Naive thymus-derived CD8-positive, alpha-beta T cell (primary cell): ENCODE data around the gene APBA1. TPM values are rescaled to one million over a fixed set of nuclear protein-coding genes. Genes with fewer than 3 reads are reported as not detected.

Experiments used
- ATAC-seq, 2 donors: fragments of 150-1000 bp; cut with Tn5 transposase in 1 of 2; sonication (Bioruptor Pico), chemical (Tn5 transposase) in 1 of 2; 1 replicate in 1 of 2; 2 replicates in 1 of 2; pipeline ENCODE4 v1.10.0; 2021; ENCODE audit warnings: mild to moderate bottlenecking in 2 of 2, moderate library complexity in 2 of 2
- POLR2A ChIA-PET: fragments of 350-600 bp; sonication (Branson Sonifier 250); formaldehyde crosslinking; loops from one replicate; lab custom pipeline; 2021; ENCODE audit warnings: antibody characterized with exemption; lab: Charles Lee
- DNase-seq, 10 donors: peaks; one replicate each; pipeline versions ENCODE4 v3.0.0 to v3.0.0-alpha.2; 2020 to 2022
- H3K27ac Mint-ChIP-seq, 10 donors: one replicate each; pipeline ENCODE4 v1.8.0; 2020 to 2022; ENCODE audit warnings: mild to moderate bottlenecking in 10 of 10, mixed read lengths in 10 of 10, moderate library complexity in 4 of 10, inconsistent platforms in 1 of 10
- H3K27me3 Mint-ChIP-seq, 5 donors: one replicate each; pipeline ENCODE4 v1.8.0; 2021 to 2022; ENCODE audit warnings: mixed read lengths in 5 of 5
- H3K36me3 Mint-ChIP-seq, 3 donors: one replicate each; pipeline ENCODE4 v1.8.0; 2020 to 2022; ENCODE audit warnings: mixed read lengths in 3 of 3, mild to moderate bottlenecking in 2 of 3, inconsistent platforms in 1 of 3
- H3K4me1 Mint-ChIP-seq, 4 donors: one replicate each; pipeline ENCODE4 v1.8.0; 2021 to 2022; ENCODE audit warnings: mixed read lengths in 4 of 4
- H3K4me3 Mint-ChIP-seq, 10 donors: one replicate each; pipeline ENCODE4 v1.8.0; 2020 to 2022; ENCODE audit warnings: mild to moderate bottlenecking in 10 of 10, mixed read lengths in 10 of 10, moderate library complexity in 6 of 10, inconsistent platforms in 1 of 10
- H3K9me3 Mint-ChIP-seq, 9 donors: one replicate each; pipeline ENCODE4 v1.8.0; 2020 to 2022; ENCODE audit warnings: mixed read lengths in 9 of 9, mild to moderate bottlenecking in 3 of 9, inconsistent platforms in 1 of 9, moderate library complexity in 1 of 9
- polyA plus RNA-seq, 3 donors: library from polyadenylated mRNA; unstranded; fragments of 300-500 nt; fragmentation: Illumina TruSeq; gene quantifications; one replicate each; pipeline ENCODE4 v1.2.3, GENCODE V29; 2021
- total RNA-seq, 8 experiments: library from RNA in 2 of 8; stranded (reverse) in 2 of 8; gene quantifications; one replicate each; pipeline ENCODE4 v1.2.3 and lab custom pipeline; 2021 to 2026

APBA1 gene
- total and polyA plus RNA-seq, 5 experiments from 2014 or later = 0.03 to 1.2 (median 0.49) TPM; not detected in 2

DNA sequence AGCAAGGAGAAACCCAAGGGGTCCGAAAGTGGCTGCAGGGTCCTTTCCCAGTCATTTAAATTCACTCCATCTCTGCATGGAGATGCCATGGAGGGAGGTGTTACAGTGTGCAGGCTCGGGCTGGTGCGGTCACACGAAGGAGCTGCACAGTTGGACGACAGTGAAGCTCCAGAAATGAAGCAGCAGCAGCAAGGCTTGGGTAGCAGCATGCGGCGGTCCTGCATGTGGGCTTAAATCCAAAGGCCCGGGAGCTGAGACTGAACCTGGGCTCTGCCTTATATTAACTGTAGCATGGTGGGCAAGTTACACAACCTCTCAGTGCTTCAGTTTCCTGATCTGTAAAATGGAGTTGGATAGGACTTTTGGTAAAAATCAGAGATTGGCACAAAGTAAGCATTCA is 51.4 kb downstream of the APBA1 start:
- ATAC-seq (no peak), DNase-seq (no peak)
- POLR2A ChIA-PET = no interaction called here
- Mint-ChIP-seq H3K27ac (no peak overlapping the region), H3K4me1 (no peaks in the 10 kb centered on the region), H3K4me3 (no peak overlapping the region), H3K36me3 (no peaks in the 10 kb centered on the region), H3K27me3 (peaks cover 5 to 26% (median 12%) of the 10 kb centered on the region in 5 donors), H3K9me3 (peaks cover 0 to 3% (median 0%) of the 10 kb centered on the region in 9 donors)

DNA sequence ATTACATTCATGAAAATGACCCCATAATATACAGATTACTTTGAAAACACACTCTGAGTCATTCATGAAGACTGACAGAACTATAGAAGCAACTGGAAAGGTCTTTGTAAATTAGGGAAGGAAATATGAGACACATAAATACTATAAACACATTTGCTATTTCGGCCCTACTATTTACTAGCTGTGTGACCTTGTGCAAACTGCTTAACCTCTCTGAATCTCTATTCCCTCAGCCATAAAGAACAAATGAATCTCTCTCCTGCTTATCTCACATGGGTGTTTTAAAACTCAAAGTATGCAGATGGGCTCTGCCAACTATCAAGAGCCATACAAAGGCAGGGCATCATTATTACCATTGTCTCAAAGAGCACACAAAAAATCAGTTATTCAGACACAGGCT is 52.9 kb downstream of the APBA1 start:
- POLR2A ChIA-PET = no interaction called here
- H3K4me3 Mint-ChIP-seq = no peak overlapping the region
- no peak overlapping the region for H3K27ac Mint-ChIP-seq
- no peak for ATAC-seq
- H3K4me1 Mint-ChIP-seq = no peaks in the 10 kb centered on the region
- peaks cover 5 to 20% (median 7%) of the 10 kb centered on the region in 5 donors for H3K27me3 Mint-ChIP-seq
- H3K9me3 Mint-ChIP-seq = peaks cover 0 to 3% (median 0%) of the 10 kb centered on the region in 9 donors
- DNase-seq = no peak
- no peaks in the 10 kb centered on the region for H3K36me3 Mint-ChIP-seq

DNA sequence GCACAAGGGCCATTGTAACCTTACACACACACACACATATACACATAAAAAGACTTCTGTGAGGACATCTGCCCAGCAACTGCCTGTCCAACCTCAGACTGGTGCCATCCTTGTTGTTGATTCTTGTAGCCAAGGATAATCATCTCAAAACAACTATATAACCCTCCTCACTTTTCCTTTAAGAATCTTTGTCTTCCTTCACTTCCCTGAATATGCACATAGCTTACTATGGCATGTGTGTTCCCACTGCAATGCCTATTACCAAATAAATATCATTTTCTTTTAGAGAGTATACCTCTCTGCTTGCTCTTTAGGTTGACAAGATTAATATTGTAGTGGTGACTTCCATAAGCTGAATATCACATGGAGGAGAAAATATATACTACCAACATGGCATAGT is 55.2 kb downstream of the APBA1 start:
- Mint-ChIP-seq H3K27me3 (peaks cover 0 to 13% (median 6%) of the 10 kb centered on the region in 5 donors), H3K36me3 (no peaks in the 10 kb centered on the region), H3K4me3 (no peak overlapping the region), H3K4me1 (no peaks in the 10 kb centered on the region), H3K27ac (no peak overlapping the region), H3K9me3 (peaks cover 0 to 3% (median 0%) of the 10 kb centered on the region in 9 donors)
- POLR2A ChIA-PET = no interaction called here
- ATAC-seq = no peak
- no peak for DNase-seq

DNA sequence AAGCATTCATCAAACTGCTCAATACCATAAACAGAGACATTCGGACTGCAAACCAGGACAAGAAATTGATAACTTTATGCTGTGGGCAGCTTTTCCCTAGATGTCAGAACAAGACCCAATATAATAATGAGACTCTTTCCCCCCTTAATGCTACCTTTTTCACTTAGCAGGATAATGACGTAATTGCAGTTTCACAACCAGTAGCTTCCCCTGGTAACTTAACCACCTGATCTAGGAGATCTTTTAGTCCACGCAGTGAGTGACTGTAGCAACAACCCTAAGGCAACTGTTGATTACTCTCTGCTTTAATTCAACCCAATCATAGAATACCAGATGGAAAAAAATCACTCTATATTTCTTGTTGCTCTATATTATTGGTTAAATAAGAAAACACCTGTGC is 56.3 kb downstream of the APBA1 start:
- H3K4me1 Mint-ChIP-seq = no peaks in the 10 kb centered on the region
- H3K4me3 Mint-ChIP-seq = no peak overlapping the region

DNA sequence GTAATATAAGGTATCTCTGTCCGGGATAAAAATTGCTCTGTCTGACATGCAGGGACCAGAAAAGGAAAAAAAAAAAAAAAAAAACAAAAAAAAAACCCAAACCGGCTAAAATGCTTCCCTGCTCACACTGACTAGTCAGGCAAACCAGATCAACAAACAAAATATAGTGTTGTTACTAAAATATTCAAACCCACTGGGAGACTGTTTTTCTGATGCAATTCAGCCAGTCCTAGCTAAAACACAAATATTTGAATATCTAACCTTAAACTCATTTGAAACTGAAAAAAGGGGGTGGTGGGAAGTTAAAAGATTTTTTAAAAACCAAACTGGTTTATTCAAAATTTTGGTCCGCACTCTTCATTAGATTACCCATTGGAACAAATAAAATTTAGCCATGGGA is 61.0 kb downstream of the APBA1 start:
- H3K36me3 Mint-ChIP-seq = no peaks in the 10 kb centered on the region
- peaks cover 0 to under 1% (median 0%) of the 10 kb centered on the region in 9 donors for H3K9me3 Mint-ChIP-seq
- POLR2A ChIA-PET = no interaction called here
- ATAC-seq (no peak), DNase-seq (no peak)
- peaks cover 2 to 19% (median 4%) of the 10 kb centered on the region in 5 donors for H3K27me3 Mint-ChIP-seq
- no peak overlapping the region for H3K27ac Mint-ChIP-seq
- no peak overlapping the region for H3K4me3 Mint-ChIP-seq
- no peaks in the 10 kb centered on the region for H3K4me1 Mint-ChIP-seq

More for the DNA sequence above, 56.3 kb downstream of the APBA1 start:
- POLR2A ChIA-PET = no interaction called here
- Mint-ChIP-seq H3K36me3 (no peaks in the 10 kb centered on the region), H3K9me3 (peaks cover 0 to 3% (median 0%) of the 10 kb centered on the region in 9 donors), H3K27me3 (peaks cover 0 to 13% (median 6%) of the 10 kb centered on the region in 5 donors), H3K27ac (no peak overlapping the region)
- DNase-seq = no peak
- no peak for ATAC-seq

DNA sequence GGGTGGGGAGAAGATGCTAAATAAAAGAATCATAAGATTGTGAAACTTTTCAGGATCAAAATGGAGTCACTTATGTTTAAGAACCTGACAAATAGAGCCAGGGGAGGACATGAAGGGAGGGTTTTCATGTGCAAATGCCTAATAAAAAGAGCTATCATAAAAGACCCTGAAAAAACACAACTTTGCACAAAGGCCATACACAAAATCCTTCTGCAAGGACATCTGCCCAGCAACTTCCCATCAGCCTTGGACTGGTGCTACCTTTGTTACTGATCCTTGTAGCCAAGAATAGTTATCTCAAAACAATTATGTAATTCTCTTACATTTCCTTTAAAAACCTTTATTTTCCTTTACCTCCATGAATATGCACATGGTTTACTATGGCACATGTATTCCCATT is 63.0 kb downstream of the APBA1 start:
- H3K9me3 Mint-ChIP-seq = peaks cover 0 to 5% (median 0%) of the 10 kb centered on the region in 9 donors
- ATAC-seq = no peak

DNA sequence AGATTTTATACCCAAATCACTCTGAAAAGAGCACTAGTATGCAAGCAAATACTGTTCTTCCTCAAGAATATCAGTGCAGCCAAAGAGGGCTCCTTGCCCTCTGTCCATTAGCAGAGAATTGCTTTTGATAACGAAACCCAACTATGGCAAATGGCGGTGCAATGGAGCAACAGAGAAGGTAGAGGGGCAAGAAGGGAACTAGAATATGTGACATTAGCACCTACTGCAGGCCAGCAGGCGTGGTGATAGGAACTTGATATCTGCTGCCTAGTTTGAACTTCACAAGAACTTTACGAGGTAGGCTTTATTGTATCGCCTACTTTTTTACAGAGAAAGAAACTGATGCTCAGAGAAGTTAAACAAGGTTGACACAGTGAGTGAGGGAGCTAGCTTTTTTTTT is 66.1 kb downstream of the APBA1 start:
- no peak for DNase-seq
- Mint-ChIP-seq H3K4me1 (no peaks in the 10 kb centered on the region), H3K36me3 (no peaks in the 10 kb centered on the region), H3K27ac (no peak overlapping the region), H3K27me3 (peaks cover 9 to 37% (median 11%) of the 10 kb centered on the region in 5 donors), H3K9me3 (peaks cover 0 to 5% (median 0%) of the 10 kb centered on the region in 9 donors), H3K4me3 (no peak overlapping the region)
- POLR2A ChIA-PET = no interaction called here
- ATAC-seq = no peak

More for the DNA sequence above, 63.0 kb downstream of the APBA1 start:
- H3K4me3 Mint-ChIP-seq = no peak overlapping the region
- no peaks in the 10 kb centered on the region for H3K36me3 Mint-ChIP-seq
- POLR2A ChIA-PET = no interaction called here
- no peak overlapping the region for H3K27ac Mint-ChIP-seq
- H3K27me3 Mint-ChIP-seq = peaks cover 1 to 28% (median 8%) of the 10 kb centered on the region in 5 donors
- no peaks in the 10 kb centered on the region for H3K4me1 Mint-ChIP-seq
- DNase-seq = no peak

DNA sequence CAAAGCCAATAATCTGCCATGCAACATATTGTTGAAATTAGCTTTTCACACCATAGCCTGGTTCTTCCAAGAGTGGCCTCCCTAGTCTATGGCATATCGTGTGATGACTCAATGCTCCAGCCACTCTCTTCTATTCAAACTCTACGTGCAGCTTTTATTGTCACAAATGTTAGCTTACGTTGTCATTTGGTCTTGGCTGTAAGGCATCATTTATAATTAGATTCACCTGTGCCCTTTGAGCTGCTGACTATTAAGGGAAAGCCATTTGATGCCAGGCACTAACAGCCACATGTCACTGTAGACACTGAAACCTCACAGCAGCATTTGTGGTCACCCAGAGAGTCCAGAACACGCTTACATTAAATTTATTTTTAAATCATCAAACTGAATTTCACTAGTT is 66.8 kb downstream of the APBA1 start:
- POLR2A ChIA-PET = no interaction called here
- peaks cover 9 to 32% (median 10%) of the 10 kb centered on the region in 5 donors for H3K27me3 Mint-ChIP-seq
- H3K27ac Mint-ChIP-seq = no peak overlapping the region
- ATAC-seq (no peak), DNase-seq (no peak)
- H3K4me1 Mint-ChIP-seq = no peaks in the 10 kb centered on the region
- no peak overlapping the region for H3K4me3 Mint-ChIP-seq
- no peaks in the 10 kb centered on the region for H3K36me3 Mint-ChIP-seq
- H3K9me3 Mint-ChIP-seq = peaks cover 0 to 5% (median 0%) of the 10 kb centered on the region in 9 donors

DNA sequence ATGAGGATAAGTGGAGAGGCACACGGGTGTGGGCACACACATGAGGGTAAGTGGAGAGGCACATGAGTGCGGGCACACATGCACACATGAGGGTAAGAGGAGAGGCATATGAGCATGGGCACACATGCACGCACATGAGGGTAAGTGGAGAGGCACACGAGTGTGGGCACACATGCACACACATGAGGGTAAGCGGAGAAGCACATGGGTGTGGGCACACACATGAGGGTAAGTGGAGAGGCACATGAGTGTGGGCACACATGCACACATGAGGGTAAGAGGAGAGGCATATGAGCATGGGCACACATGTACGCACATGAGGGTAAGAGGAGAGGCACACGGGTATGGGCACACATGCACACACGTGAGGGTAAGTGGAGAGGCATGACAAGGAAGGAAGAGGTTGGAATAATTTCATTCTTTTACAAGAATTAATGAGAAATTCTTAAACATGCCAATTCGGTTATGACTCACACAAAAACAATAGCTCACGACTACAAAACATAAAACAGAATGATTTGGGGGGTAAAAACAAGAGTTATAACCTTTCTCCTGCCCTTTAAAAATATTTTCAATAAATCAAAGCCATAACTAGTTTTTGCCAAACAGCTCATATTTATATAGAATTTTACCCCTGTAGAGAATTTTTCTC is 67.5 kb downstream of the APBA1 start:
- Mint-ChIP-seq H3K27me3 (peaks cover 9 to 25% (median 14%) of the 10 kb centered on the region in 5 donors), H3K36me3 (no peaks in the 10 kb centered on the region), H3K27ac (no peak overlapping the region), H3K9me3 (peaks cover 0 to 10% (median 0%) of the 10 kb centered on the region in 9 donors), H3K4me3 (no peak overlapping the region), H3K4me1 (no peaks in the 10 kb centered on the region)
- DNase-seq (no peak), ATAC-seq (no peak)
- POLR2A ChIA-PET = no interaction called here

DNA sequence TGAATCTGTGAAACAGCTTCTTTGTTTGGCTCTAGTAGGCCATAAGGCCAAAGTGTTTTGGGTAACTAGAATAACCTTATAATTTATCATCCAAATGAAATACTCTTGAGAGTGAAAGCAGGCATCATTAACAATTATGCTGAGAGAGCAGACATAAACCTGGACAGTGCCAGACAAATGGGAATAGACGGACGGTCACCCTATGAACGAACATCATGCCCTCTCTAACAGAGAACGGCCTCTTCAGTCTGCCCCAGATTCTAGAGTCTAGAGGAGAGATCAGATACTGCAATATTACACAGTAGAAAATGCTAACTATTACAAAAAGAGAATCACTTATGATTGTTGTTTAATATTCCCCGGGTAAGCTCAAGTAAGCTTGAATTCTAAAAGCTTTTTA is 68.5 kb downstream of the APBA1 start:
- no peak overlapping the region for H3K4me3 Mint-ChIP-seq
- no peak overlapping the region for H3K27ac Mint-ChIP-seq

DNA sequence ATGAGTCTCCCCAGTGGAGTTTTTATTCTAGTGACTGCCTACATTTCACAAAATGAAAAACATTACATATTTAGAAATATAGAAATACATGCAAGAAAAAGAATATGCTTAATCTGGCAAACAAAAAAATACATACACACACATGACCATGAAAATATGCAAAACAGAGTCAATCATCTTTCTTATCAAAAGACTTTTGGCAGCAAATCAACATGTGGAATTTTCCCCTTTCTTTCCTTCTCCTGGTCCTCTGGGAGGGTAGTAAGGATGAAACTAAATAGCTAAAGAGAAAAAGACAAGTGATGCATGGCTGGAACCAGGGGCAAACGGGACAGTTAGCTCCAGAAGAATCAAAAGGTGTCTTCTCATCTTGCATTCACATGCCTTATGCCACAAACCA is 69.4 kb downstream of the APBA1 start:
- H3K9me3 Mint-ChIP-seq = peaks cover 0 to 10% (median 2%) of the 10 kb centered on the region in 9 donors
- POLR2A ChIA-PET = no interaction called here
- peaks cover 10 to 17% (median 13%) of the 10 kb centered on the region in 5 donors for H3K27me3 Mint-ChIP-seq
- ATAC-seq (no peak), DNase-seq (no peak)
- no peak overlapping the region for H3K27ac Mint-ChIP-seq
- no peaks in the 10 kb centered on the region for H3K4me1 Mint-ChIP-seq
- H3K4me3 Mint-ChIP-seq = no peak overlapping the region
- H3K36me3 Mint-ChIP-seq = no peaks in the 10 kb centered on the region

More for the DNA sequence above, 68.5 kb downstream of the APBA1 start:
- Mint-ChIP-seq H3K4me1 (no peaks in the 10 kb centered on the region), H3K9me3 (peaks cover 0 to 10% (median 0%) of the 10 kb centered on the region in 9 donors), H3K27me3 (peaks cover 10 to 18% (median 15%) of the 10 kb centered on the region in 5 donors), H3K36me3 (no peaks in the 10 kb centered on the region)
- POLR2A ChIA-PET = no interaction called here
- ATAC-seq (no peak), DNase-seq (no peak)

DNA sequence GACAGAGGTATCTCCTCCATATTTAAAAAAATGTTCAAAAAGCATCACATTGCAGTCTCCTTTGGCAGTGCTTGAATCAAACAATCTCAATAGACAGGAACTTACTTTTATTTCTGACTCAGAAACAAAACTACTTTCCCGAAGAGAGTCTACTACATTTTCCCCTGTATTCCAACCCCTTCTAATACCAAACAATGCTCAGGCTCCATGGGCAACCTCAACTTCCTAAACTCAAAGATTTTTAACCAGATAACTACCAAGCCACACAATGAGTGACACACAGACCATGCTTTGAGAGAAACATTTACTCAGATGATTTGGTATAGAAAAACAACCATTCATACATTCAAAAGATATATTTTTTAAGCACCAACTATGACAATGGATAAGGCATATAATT is 70.5 kb downstream of the APBA1 start:
- Mint-ChIP-seq H3K4me3 (no peak overlapping the region), H3K9me3 (peaks cover 0 to 10% (median 2%) of the 10 kb centered on the region in 9 donors), H3K27ac (no peak overlapping the region), H3K4me1 (no peaks in the 10 kb centered on the region), H3K36me3 (no peaks in the 10 kb centered on the region), H3K27me3 (peaks cover 10 to 17% (median 13%) of the 10 kb centered on the region in 5 donors)
- POLR2A ChIA-PET = no interaction called here
- no peak for DNase-seq
- ATAC-seq = no peak

DNA sequence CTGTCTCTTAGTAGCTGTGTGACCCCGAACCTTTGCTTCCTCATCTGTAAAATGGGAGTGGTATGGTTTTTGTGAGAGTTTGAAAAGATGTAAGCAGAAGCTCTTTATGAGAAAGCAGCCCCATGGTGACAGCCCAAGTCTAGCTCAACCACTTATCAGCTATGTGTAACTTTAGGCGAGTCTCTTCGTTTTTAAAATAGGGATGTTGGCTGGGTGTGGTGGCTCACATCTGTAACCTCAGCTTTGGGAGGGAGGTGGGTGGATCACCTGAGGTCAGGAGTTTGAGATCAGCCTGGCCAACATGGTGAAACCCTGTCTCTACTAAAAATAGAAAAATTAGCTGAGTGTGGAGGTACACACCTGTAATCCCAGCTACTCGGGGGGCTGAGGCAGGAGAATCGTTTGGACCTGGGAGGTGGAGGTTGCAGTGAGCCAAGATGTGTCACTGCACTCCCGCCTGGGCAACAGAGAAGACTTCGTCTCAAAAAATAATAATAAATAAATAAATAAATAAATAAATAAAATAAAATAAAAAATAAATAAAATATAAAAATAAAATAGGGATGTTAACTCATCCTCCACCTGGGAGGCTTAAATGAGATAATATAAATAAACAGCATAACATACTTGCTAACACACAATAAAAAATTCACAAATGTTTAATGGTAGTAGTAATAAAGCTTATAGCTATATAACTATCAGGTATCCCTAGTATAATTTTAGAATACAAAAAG is 71.7 kb downstream of the APBA1 start:
- H3K27me3 Mint-ChIP-seq = peaks cover 8 to 17% (median 13%) of the 10 kb centered on the region in 5 donors
- ATAC-seq (no peak), DNase-seq (no peak)
- peaks cover 0 to 5% (median 0%) of the 10 kb centered on the region in 9 donors for H3K9me3 Mint-ChIP-seq
- H3K27ac Mint-ChIP-seq = no peak overlapping the region
- no peak overlapping the region for H3K4me3 Mint-ChIP-seq
- no peaks in the 10 kb centered on the region for H3K4me1 Mint-ChIP-seq
- H3K36me3 Mint-ChIP-seq = no peaks in the 10 kb centered on the region
- POLR2A ChIA-PET = no interaction called here
